B cell (primary cell): ENCODE data around the gene FMNL1. TPM values are rescaled to one million over a fixed set of nuclear protein-coding genes. Genes with fewer than 3 reads are reported as not detected.

Experiments
- ATAC-seq: fragments of 200-7000 bp; cut with Tn5 transposase; one replicate; pipeline ENCODE4 v1.10.0; 2021; ENCODE audit warnings: low read depth, mild to moderate bottlenecking, moderate number of reproducible peaks, moderate library complexity
- CTCF ChIA-PET: fragments of 350-600 bp; sonication (Branson Sonifier 250); formaldehyde crosslinking; loops from one replicate; lab custom pipeline; 2021; ENCODE audit warnings: antibody characterized with exemption, inconsistent platforms; lab: Charles Lee
- POLR2A ChIA-PET: fragments of 350-600 bp; sonication (Branson Sonifier 250); formaldehyde crosslinking; loops from one replicate; lab custom pipeline; 2021; ENCODE audit warnings: antibody characterized with exemption; lab: Charles Lee
- DNase-seq: peaks from one replicate; pipeline ENCODE4 v3.0.0; 2013
- H2AFZ ChIP-seq: 2 replicates; pipeline ENCODE4 v1.6.1; 2012; ENCODE audit warnings: mild to moderate bottlenecking, low read depth, low read length; ENCODE audit not compliant: insufficient read depth, poor library complexity, severe bottlenecking
- H3K27ac ChIP-seq, 2 donors: 1 replicate in 1 of 2; 2 replicates in 1 of 2; pipeline ENCODE4 v1.5.1; 2012 to 2013; ENCODE audit warnings: low read length in 2 of 2, mild to moderate bottlenecking in 2 of 2, moderate library complexity in 1 of 2
- H3K27me3 ChIP-seq, 4 experiments: fragments of 200-600 bp in 1 of 4; sonication (generic) in 1 of 4; replicated peaks in 1 of 4; 1 replicate in 2 of 4; 2 replicates in 2 of 4; pipeline versions ENCODE4 v1.6.1 to v1.7.0; 2013 to 2016; ENCODE audit warnings: low read length in 3 of 4, mild to moderate bottlenecking in 2 of 4, mixed read lengths in 1 of 4, moderate library complexity in 1 of 4; ENCODE audit not compliant: insufficient read depth in 4 of 4, control insufficient read depth in 3 of 4; ENCODE audit errors: control extremely low read depth in 1 of 4
- H3K36me3 ChIP-seq, 2 experiments: replicated peaks in 1 of 2; 1 replicate in 1 of 2; 2 replicates in 1 of 2; pipeline versions ENCODE4 v1.6.1 to v1.7.1; 2013; ENCODE audit warnings: low read length in 1 of 2; ENCODE audit not compliant: insufficient read depth in 2 of 2, control insufficient read depth in 1 of 2; ENCODE audit errors: control extremely low read depth in 1 of 2, extremely low read depth in 1 of 2
- H3K4me1 ChIP-seq, 2 donors: fragments of 200-600 bp in 1 of 2; sonication (generic) in 1 of 2; 1 replicate in 1 of 2; 2 replicates in 1 of 2; pipeline versions ENCODE4 v1.5.1 to v1.6.1; 2013 to 2017; ENCODE audit warnings: low read length in 2 of 2; ENCODE audit not compliant: control insufficient read depth in 2 of 2, insufficient read depth in 2 of 2
- H3K4me2 ChIP-seq: replicated peaks from 2 replicates; pipeline ENCODE3; 2012; ENCODE audit warnings: mild to moderate bottlenecking, low read depth, low read length; ENCODE audit not compliant: poor library complexity, severe bottlenecking
- H3K4me3 ChIP-seq, 5 experiments: fragments of 200-600 bp in 1 of 5; sonication (generic) in 1 of 5; 1 replicate in 3 of 5; 2 replicates in 2 of 5; pipeline versions ENCODE4 v1.5.1 to v1.7.0; 2011 to 2016; ENCODE audit warnings: low read length in 4 of 5, mild to moderate bottlenecking in 4 of 5, low read depth in 2 of 5, control low read depth in 1 of 5, moderate library complexity in 1 of 5; ENCODE audit not compliant: insufficient read depth in 1 of 5; ENCODE audit errors: control extremely low read depth in 1 of 5, extremely low read depth in 1 of 5
- H3K79me2 ChIP-seq: fragments of 200-600 bp; sonication (generic); one replicate; pipeline ENCODE4 v1.6.0; 2016; ENCODE audit warnings: low read length; ENCODE audit not compliant: control insufficient read depth, insufficient read depth
- H3K9ac ChIP-seq: fragments of 200-600 bp; sonication (generic); 2 replicates; pipeline ENCODE4 v1.6.1; 2017; ENCODE audit warnings: mild to moderate bottlenecking, low read length, moderate library complexity
- H3K9me3 ChIP-seq, 3 donors: one replicate each; pipeline versions ENCODE4 v1.6.1 to v1.7.1; 2013; ENCODE audit warnings: low read length in 2 of 3; ENCODE audit not compliant: control insufficient read depth in 2 of 3, insufficient read depth in 1 of 3; ENCODE audit errors: control extremely low read depth in 1 of 3
- H4K20me1 ChIP-seq: 2 replicates; pipeline ENCODE4 v1.6.0; 2012; ENCODE audit warnings: mild to moderate bottlenecking, low read length; ENCODE audit not compliant: insufficient read depth, control insufficient read depth, poor library complexity, severe bottlenecking
- H3K27ac Mint-ChIP-seq: one replicate; pipeline ENCODE4 v1.8.0; 2021; ENCODE audit warnings: mixed read lengths
- H3K27me3 Mint-ChIP-seq: one replicate; pipeline ENCODE4 v1.8.0; 2021; ENCODE audit warnings: mixed read lengths
- H3K4me1 Mint-ChIP-seq: one replicate; pipeline ENCODE4 v1.8.0; 2021; ENCODE audit warnings: mixed read lengths
- H3K4me3 Mint-ChIP-seq: one replicate; pipeline ENCODE4 v1.8.0; 2021; ENCODE audit warnings: mixed read lengths
- H3K9me3 Mint-ChIP-seq: one replicate; pipeline ENCODE4 v1.8.0; 2022; ENCODE audit warnings: mixed read lengths; ENCODE audit not compliant: insufficient read depth
- CTCF ChIP-seq: fragments of 200-600 bp; IDR thresholded peaks from one replicate; pipeline ENCODE4 v1.8.0; 2022; ENCODE audit warnings: antibody characterized with exemption, mild to moderate bottlenecking
- EZH2 ChIP-seq: IDR thresholded peaks from 2 replicates; pipeline ENCODE4 v1.6.1; 2012; ENCODE audit warnings: borderline replicate concordance, low read depth, mild to moderate bottlenecking, moderate library complexity, low read length; ENCODE audit not compliant: insufficient read depth, poor library complexity, severe bottlenecking
- whole genome bisulfite sequencing: methylation state at CpG from one replicate; pipeline ENCODE4 v1.1.5; 2013; ENCODE audit warnings: missing lambda C conversion rate; ENCODE audit not compliant: insufficient coverage; 5-methylcytosine and 5-hydroxymethylcytosine counted together
- intact Hi-C: fragments of 100-400 bp; cut with micrococcal nuclease; formaldehyde crosslinking; loops from one replicate; pipeline ENCODE4 v1.10.0; 2022
- polyA plus RNA-seq: library from polyadenylated mRNA; depleted of rRNA; stranded (reverse); fragments of >200 nt; gene quantifications from 2 replicates; pipeline ENCODE4 v1.2.3, GENCODE V29; 2012
- total RNA-seq, 2 donors: library from RNA; stranded (reverse); fragments of 120-200 nt in 1 of 2; gene quantifications; 1 replicate in 1 of 2; 2 replicates in 1 of 2; pipeline versions ENCODE4 v1.2.3 to v1.2.4, GENCODE V29; 2013 to 2022

Gene FMNL1
- total and polyA plus RNA-seq, 2 donors (not counting 1 experiment from before 2014, with no cell fraction given): 386 to 663 TPM

GRCh38 chr17:45253879-45254278, 32.2 kb downstream of the FMNL1 start:
- Histone ChIP-seq H3K36me3 (peaks cover 0 to 20% of the 10 kb centered on the region in 2 experiments), H2AFZ (no peak overlapping the region), H3K79me2 (peaks cover 12% of the 10 kb centered on the region), H3K9me3 (no peaks in the 10 kb centered on the region), H3K27me3 (no peaks in the 10 kb centered on the region), H3K27ac (no peak overlapping the region), H3K4me2 (no peak overlapping the region), H4K20me1 (no peaks in the 10 kb centered on the region), H3K9ac (no peak overlapping the region), H3K4me3 (no peak overlapping the region), H3K4me1 (peaks cover 8 to 11% of the 10 kb centered on the region in 2 donors)
- CTCF ChIA-PET: interaction anchor here (0.9 to 3.3 kb wide), 5 partner anchors 12 to 132 kb away, joined by 3 to 20 read pairs (median 4); partner anchors contain the start of gene FMNL1
- WGBS: 99% methylated on average over 4 of the region's 4 CpGs
- TF ChIP-seq CTCF (no peak), EZH2 (no peak)
- Mint-ChIP-seq H3K4me3 (no peak overlapping the region), H3K4me1 (peaks cover 11% of the 10 kb centered on the region), H3K27ac (peak overlapping the region; percentile 46), H3K9me3 (no peaks in the 10 kb centered on the region), H3K27me3 (no peaks in the 10 kb centered on the region)
- POLR2A ChIA-PET: interaction anchor here (2.0 kb wide), 1 partner anchor 17 kb away, joined by 5 read pairs; no protein-coding TSS in a partner anchor
- intact Hi-C loops: no loop called here
- ATAC-seq (no peak), DNase-seq (no peak)

- Histone ChIP-seq H3K4me2 (no peak overlapping the region), H3K27me3 (no peaks in the 10 kb centered on the region), H3K36me3 (peaks cover 0 to 11% of the 10 kb centered on the region in 2 experiments), H2AFZ (no peak overlapping the region), H3K79me2 (peaks cover 3% of the 10 kb centered on the region), H3K9me3 (no peaks in the 10 kb centered on the region), H3K4me1 (peaks cover 5 to 7% of the 10 kb centered on the region in 2 donors), H3K27ac (no peak overlapping the region), H3K9ac (no peak overlapping the region), H4K20me1 (no peaks in the 10 kb centered on the region), H3K4me3 (no peak overlapping the region)
- DNase-seq: no peak
- WGBS: 98% methylated on average over 8 of the region's 8 CpGs
- Mint-ChIP-seq H3K27me3 (no peaks in the 10 kb centered on the region), H3K4me3 (no peak overlapping the region), H3K4me1 (peaks cover 4% of the 10 kb centered on the region), H3K27ac (no peak overlapping the region), H3K9me3 (no peaks in the 10 kb centered on the region)
- no peak for ATAC-seq
- intact Hi-C loops: no loop called here
- TF ChIP-seq CTCF (no peak), EZH2 (no peak)
- CTCF ChIA-PET: interaction anchor here (1.2 to 3.3 kb wide), 5 partner anchors 20 to 130 kb away, joined by 3 to 20 read pairs (median 8); no protein-coding TSS in a partner anchor
- POLR2A ChIA-PET: no interaction called here
These were observed 33.7 kb downstream of the FMNL1 start for GRCh38 chr17:45255358-45255757.
